ENCODE measurements around the gene TMEM190.

Gene TMEM190

DNA sequence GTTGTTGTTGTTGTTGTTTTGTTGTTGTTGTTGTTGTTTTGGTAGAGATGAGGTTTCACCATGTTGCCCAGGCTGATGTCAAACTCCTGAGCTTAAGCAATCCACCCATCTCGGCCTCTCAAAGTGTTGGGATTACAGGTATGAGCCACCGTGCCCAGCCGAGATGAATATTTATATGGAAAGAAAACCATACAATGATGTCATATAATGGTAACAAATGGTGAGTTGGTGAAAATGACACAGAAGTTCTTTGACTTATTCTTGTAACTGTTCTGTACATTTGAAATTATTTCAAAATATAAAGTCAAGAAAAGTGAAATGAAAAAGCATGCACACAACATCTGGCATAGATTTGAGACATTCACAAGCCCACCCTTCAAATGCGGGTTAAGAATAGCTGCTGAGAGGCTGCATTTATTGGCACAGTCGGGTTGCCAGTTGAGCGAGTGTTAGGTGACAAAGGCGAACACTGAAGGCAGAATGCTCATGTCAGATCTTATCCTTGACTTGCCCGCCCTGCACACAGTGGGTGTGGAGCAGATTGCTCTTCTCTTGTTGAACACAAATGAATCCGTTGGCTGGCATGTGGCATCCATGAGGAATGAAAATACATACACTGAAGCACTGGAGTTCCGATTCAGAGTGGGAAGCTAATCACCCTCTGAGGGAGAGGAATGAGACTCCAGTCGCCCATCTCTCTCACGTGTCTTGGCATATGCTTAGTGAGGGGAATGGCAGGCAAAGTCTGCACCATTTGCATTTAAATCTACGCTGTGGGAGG, 46.8 kb downstream of the TMEM190 start:
- no peak for DNase-seq
- no peak overlapping the region for H3K4me3 Mint-ChIP-seq
- H3K4me1 Mint-ChIP-seq, result no peaks in the 10 kb centered on the region
- no peaks in the 10 kb centered on the region for H3K36me3 Mint-ChIP-seq (ENCODE audit: low read depth)
- H3K9me3 Mint-ChIP-seq, result no peaks in the 10 kb centered on the region
- peaks cover 84% of the 10 kb centered on the region for H3K27me3 Mint-ChIP-seq (ENCODE audit: low read depth, poor library complexity)
- no peak overlapping the region for H3K27ac Mint-ChIP-seq
- TF ChIP-seq, protein P1, sequence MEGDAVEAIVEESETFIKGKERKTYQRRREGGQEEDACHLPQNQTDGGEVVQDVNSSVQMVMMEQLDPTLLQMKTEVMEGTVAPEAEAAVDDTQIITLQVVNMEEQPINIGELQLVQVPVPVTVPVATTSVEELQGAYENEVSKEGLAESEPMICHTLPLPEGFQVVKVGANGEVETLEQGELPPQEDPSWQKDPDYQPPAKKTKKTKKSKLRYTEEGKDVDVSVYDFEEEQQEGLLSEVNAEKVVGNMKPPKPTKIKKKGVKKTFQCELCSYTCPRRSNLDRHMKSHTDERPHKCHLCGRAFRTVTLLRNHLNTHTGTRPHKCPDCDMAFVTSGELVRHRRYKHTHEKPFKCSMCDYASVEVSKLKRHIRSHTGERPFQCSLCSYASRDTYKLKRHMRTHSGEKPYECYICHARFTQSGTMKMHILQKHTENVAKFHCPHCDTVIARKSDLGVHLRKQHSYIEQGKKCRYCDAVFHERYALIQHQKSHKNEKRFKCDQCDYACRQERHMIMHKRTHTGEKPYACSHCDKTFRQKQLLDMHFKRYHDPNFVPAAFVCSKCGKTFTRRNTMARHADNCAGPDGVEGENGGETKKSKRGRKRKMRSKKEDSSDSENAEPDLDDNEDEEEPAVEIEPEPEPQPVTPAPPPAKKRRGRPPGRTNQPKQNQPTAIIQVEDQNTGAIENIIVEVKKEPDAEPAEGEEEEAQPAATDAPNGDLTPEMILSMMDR (IDR thresholded peaks at IDR 0.05), result no peak

DNA sequence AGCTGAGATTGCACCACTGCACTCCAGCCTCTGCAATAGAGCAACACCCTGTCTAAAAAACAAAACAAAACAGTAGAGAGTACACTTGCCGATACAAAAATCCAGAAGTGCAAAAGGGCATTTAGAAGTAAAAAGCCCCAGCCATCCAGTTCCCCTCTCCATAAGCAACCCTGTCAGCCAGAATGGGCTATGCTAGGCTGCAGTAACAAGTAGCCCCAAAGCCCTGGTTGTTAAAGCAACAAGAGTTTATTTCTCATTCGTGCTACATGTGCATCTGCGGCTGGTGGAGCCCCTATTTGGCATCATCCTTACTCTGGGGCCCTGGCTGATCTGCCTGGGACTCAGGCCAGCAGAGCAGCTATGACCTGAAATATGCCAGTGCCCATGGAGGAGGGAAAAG, 47.9 kb downstream of the TMEM190 start:
- no peak for DNase-seq
- H3K4me3 Mint-ChIP-seq, result no peak overlapping the region
- H3K27ac Mint-ChIP-seq, result no peak overlapping the region
- TF ChIP-seq, protein P1 (IDR thresholded peaks at IDR 0.05), result no peak
- H3K27me3 Mint-ChIP-seq (ENCODE audit: low read depth, poor library complexity), result peaks cover 81% of the 10 kb centered on the region
- no peaks in the 10 kb centered on the region for H3K4me1 Mint-ChIP-seq
- no peaks in the 10 kb centered on the region for H3K36me3 Mint-ChIP-seq (ENCODE audit: low read depth)
- H3K9me3 Mint-ChIP-seq, result no peaks in the 10 kb centered on the region

DNA sequence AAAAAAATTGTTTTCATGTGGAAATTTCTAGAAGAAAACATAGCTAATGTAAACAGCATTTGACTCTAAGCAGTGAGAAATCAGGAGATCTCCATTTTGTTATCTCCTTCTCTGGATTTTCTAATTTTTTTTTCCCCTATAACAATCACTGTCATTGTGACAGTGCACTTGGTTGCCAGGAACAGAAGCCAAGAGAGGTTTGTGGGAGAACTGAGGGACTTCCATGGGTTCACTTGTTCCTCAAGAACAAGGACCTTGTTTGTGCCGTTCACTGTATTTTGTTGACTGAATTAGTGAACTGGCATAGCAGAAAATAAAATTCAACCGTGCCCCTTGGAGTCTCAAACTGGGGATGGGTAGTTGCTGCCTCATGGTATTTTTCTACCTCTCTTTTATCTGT, 49.4 kb downstream of the TMEM190 start:
- DNase-seq, result no peak
- no peak overlapping the region for H3K4me3 Mint-ChIP-seq
- H3K27me3 Mint-ChIP-seq (ENCODE audit: low read depth, poor library complexity), result peaks cover 70% of the 10 kb centered on the region
- no peak overlapping the region for H3K27ac Mint-ChIP-seq
- TF ChIP-seq, protein P1 (IDR thresholded peaks at IDR 0.05), result no peak
- H3K4me1 Mint-ChIP-seq, result no peaks in the 10 kb centered on the region
- H3K36me3 Mint-ChIP-seq (ENCODE audit: low read depth), result no peaks in the 10 kb centered on the region
- no peaks in the 10 kb centered on the region for H3K9me3 Mint-ChIP-seq

Data from nephron progenitor cell (in vitro differentiated cells).